LNCaP clone FGC (cell line): ENCODE data around the gene ADAMTS8.

ENCODE experiments used
- DNase-seq: peaks from one replicate; pipeline ENCODE4 v3.0.0-alpha.2; 2011; ENCODE audit warnings: low read depth
- H3K4me3 ChIP-seq: 2 replicates; pipeline ENCODE4 v1.5.1; 2011; ENCODE audit warnings: mild to moderate bottlenecking, low read depth, low read length, control low read depth
- TF ChIP-seq, protein P1 (sequence below): IDR thresholded peaks from 2 replicates; pipeline ENCODE4 v1.5.1; 2012; ENCODE audit warnings: mild to moderate bottlenecking; ENCODE audit not compliant: control insufficient read depth, insufficient read depth; ENCODE audit errors: extremely low read depth

ADAMTS8 gene

DNA sequence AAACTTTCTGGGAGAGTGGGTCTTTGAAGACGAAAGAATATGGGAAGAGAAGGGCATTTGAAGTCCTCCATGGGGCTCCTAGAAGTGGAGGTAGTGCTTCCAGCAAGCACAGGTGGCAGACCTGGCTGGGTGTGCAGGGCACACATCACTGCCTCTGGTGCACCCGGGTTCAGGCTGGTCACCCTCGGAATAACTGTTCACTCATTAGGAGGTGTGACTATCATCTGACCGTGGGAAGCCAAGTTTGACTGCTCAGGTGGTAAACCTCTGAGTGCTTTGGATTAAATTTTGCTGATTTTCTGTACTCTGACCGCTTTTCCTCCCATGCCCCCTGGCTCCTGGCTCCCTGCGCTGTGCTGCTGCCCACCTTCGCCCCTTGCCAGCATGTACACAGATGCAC is 31.1 kb upstream of the ADAMTS8 start:
- DNase-seq = no peak
- no peak overlapping the region for H3K4me3 ChIP-seq
- TF ChIP-seq, protein P1, sequence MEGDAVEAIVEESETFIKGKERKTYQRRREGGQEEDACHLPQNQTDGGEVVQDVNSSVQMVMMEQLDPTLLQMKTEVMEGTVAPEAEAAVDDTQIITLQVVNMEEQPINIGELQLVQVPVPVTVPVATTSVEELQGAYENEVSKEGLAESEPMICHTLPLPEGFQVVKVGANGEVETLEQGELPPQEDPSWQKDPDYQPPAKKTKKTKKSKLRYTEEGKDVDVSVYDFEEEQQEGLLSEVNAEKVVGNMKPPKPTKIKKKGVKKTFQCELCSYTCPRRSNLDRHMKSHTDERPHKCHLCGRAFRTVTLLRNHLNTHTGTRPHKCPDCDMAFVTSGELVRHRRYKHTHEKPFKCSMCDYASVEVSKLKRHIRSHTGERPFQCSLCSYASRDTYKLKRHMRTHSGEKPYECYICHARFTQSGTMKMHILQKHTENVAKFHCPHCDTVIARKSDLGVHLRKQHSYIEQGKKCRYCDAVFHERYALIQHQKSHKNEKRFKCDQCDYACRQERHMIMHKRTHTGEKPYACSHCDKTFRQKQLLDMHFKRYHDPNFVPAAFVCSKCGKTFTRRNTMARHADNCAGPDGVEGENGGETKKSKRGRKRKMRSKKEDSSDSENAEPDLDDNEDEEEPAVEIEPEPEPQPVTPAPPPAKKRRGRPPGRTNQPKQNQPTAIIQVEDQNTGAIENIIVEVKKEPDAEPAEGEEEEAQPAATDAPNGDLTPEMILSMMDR = no peak

DNA sequence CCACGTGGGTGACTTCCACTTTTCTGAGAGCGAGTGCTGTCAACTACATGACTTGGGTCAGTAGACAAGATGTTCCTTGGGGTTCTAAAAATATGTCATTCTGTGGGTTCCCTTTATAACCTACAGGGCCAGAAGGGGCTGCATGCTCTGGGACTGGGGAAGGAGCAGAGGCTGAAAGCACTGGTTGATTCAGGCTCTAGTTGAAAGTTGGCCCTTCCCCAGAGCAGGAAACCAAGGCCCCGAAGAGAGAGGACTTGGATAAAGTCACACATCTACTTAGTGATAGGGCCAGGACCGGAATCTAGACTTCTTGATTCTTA is 30.0 kb upstream of the ADAMTS8 start:
- TF ChIP-seq, protein P1 = no peak

DNA sequence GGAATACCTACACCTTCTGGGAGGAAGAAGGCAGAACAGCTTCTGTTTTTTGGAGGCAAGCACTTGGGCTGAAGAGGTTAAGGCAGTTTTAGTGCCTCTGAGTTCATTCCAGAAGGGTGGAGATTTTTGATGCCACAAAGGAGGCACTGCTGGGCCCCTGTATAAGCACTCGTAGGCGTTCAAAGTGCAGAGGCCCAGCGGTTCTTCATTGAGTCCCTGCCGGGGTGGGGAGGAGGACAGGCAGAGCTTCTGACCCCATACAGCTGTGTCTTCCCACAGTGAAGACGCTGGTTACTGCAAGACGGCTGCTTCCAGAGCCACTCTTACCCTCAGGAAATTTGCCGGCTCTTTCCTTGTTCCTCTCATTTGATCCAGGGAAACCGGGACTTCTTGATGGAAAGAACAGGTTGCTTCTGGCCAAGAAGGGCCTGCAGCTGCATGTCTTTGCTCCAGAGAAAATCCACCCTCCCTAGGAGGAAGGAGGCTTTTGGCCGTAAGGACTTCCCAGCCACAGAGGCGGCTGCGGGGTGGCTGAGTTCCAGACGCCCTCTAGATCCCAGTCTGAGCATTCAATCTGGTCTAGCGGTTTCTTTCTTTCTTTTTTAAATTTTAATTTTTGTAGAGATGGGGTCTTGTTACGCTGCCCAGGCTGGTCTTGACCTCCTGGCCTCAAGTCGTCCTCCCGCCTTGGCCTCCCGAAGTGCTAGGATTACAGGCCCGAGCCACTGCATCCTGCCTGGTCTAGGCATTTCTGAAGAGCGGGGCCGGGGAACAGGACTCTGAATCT is 29.4 kb upstream of the ADAMTS8 start:
- no peak for DNase-seq
- TF ChIP-seq, protein P1 = no peak
- H3K4me3 ChIP-seq = no peak overlapping the region

More for the DNA sequence above, 30.0 kb upstream of the ADAMTS8 start:
- DNase-seq = no peak
- no peak overlapping the region for H3K4me3 ChIP-seq

DNA sequence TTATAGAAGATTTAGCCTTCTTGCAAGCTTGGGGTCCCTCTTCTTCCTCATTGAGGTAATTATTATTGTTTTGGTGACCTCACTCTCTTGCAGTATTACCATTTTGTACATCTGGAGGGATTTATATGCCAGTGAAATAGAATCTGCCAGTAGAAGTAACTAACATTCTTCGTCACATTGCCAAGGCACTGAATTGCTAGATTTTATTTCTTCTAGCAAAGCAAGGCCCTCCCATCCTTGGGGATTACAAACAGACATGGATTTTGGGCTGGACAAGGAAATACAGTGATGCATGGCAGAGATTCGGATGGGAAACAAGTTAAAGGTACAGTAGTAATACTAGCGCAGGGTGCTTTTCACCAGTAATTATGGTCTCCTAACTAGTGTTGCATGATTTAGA is 27.9 kb upstream of the ADAMTS8 start:
- TF ChIP-seq, protein P1 = no peak
- H3K4me3 ChIP-seq = no peak overlapping the region

GRCh38 chr11:130455483-130456127 is 27.2 kb upstream of the ADAMTS8 start:
- DNase-seq = no peak
- TF ChIP-seq, protein P1 = no peak
- H3K4me3 ChIP-seq = no peak overlapping the region

More for the DNA sequence above, 27.9 kb upstream of the ADAMTS8 start:
- no peak for DNase-seq

GRCh38 chr11:130454491-130455252 is 26.3 kb upstream of the ADAMTS8 start:
- H3K4me3 ChIP-seq = no peak overlapping the region
- TF ChIP-seq, protein P1 = no peak

More at GRCh38 chr11:130454491-130455252, 26.3 kb upstream of the ADAMTS8 start:
- DNase-seq = no peak
